T-cell (primary cell): ENCODE measurements around the gene IFNA5. TPM values are rescaled to one million over a fixed set of nuclear protein-coding genes. Genes with fewer than 3 reads are reported as not detected.

Experiments
- ATAC-seq, 4 experiments: fragments of 200-7000 bp in 3 of 4; fragments of 150-1000 bp in 1 of 4; cut with Tn5 transposase; replicated peaks in 1 of 4; 1 replicate in 3 of 4; 2 replicates in 1 of 4; pipeline ENCODE4 v1.10.0; 2021; ENCODE audit warnings: moderate library complexity in 3 of 4, mild to moderate bottlenecking in 2 of 4, moderate number of reproducible peaks in 1 of 4
- CTCF ChIA-PET, 2 donors: fragments of 300-600 bp; sonication (Branson Sonifier 250); formaldehyde crosslinking; loops; one replicate each; lab custom pipeline; 2022; ENCODE audit warnings: antibody characterized with exemption in 2 of 2; lab: Charles Lee
- POLR2A ChIA-PET, 2 donors: fragments of 300-600 bp; sonication (Branson Sonifier 250); formaldehyde crosslinking; loops; one replicate each; lab custom pipeline; 2022; ENCODE audit warnings: antibody characterized with exemption in 2 of 2; lab: Charles Lee
- DNase-seq, 35 experiments: peaks; one replicate each; pipeline versions ENCODE4 v3.0.0 to v3.0.0-alpha.2; 2013 to 2023
- H3K27ac ChIP-seq: one replicate; pipeline ENCODE4 v1.5.1; 2013; ENCODE audit warnings: low read length
- H3K27me3 ChIP-seq, 2 experiments: replicated peaks in 1 of 2; 1 replicate in 1 of 2; 2 replicates in 1 of 2; pipeline versions ENCODE4 v1.6.1 to v1.7.0; 2013; ENCODE audit warnings: low read length in 1 of 2, mixed read lengths in 1 of 2; ENCODE audit not compliant: control insufficient read depth in 2 of 2, insufficient read depth in 2 of 2; ENCODE audit errors: extremely low read depth in 1 of 2
- H3K36me3 ChIP-seq, 2 donors: 1 replicate in 1 of 2; 2 replicates in 1 of 2; pipeline versions ENCODE4 v1.6.1 to v1.7.0; 2013; ENCODE audit warnings: low read length in 1 of 2; ENCODE audit not compliant: control insufficient read depth in 2 of 2, insufficient read depth in 1 of 2; ENCODE audit errors: extremely low read depth in 1 of 2
- H3K4me1 ChIP-seq, 2 experiments: 1 replicate in 1 of 2; 2 replicates in 1 of 2; pipeline versions ENCODE4 v1.6.1 to v1.7.0; 2013; ENCODE audit warnings: low read length in 2 of 2, mixed read lengths in 1 of 2; ENCODE audit not compliant: insufficient read depth in 2 of 2, control insufficient read depth in 1 of 2; ENCODE audit errors: extremely low read depth in 1 of 2
- H3K4me3 ChIP-seq, 2 donors: 1 replicate in 1 of 2; 2 replicates in 1 of 2; pipeline versions ENCODE4 v1.5.1 to v1.7.0; 2013; ENCODE audit warnings: mild to moderate bottlenecking in 2 of 2, low read length in 1 of 2, moderate library complexity in 1 of 2; ENCODE audit not compliant: control insufficient read depth in 1 of 2; ENCODE audit errors: extremely low read depth in 1 of 2
- H3K9me3 ChIP-seq: 2 replicates; pipeline ENCODE4 v1.7.0; 2013
- H3K27ac Mint-ChIP-seq, 2 donors: one replicate each; pipeline ENCODE4 v1.8.0; 2020 to 2021; ENCODE audit warnings: mild to moderate bottlenecking in 2 of 2, mixed read lengths in 2 of 2
- H3K27me3 Mint-ChIP-seq, 2 donors: one replicate each; pipeline ENCODE4 v1.8.0; 2021 to 2022; ENCODE audit warnings: mixed read lengths in 2 of 2
- H3K36me3 Mint-ChIP-seq: one replicate; pipeline ENCODE4 v1.8.0; 2021; ENCODE audit warnings: mixed read lengths
- H3K4me1 Mint-ChIP-seq, 3 donors: one replicate each; pipeline ENCODE4 v1.8.0; 2020 to 2022; ENCODE audit warnings: mixed read lengths in 3 of 3, mild to moderate bottlenecking in 1 of 3
- H3K4me3 Mint-ChIP-seq, 3 donors: one replicate each; pipeline ENCODE4 v1.8.0; 2020 to 2022; ENCODE audit warnings: mild to moderate bottlenecking in 3 of 3, mixed read lengths in 3 of 3, moderate library complexity in 3 of 3
- H3K9me3 Mint-ChIP-seq, 3 donors: one replicate each; pipeline ENCODE4 v1.8.0; 2020 to 2022; ENCODE audit warnings: mixed read lengths in 3 of 3
- WGBS: methylation state at CpG from one replicate; pipeline ENCODE4 v1.1.5; 2013; ENCODE audit warnings: missing lambda C conversion rate; ENCODE audit not compliant: insufficient coverage; 5-methylcytosine and 5-hydroxymethylcytosine counted together
- total RNA-seq, 35 experiments: library from RNA in 6 of 35; stranded (reverse) in 6 of 35; fragments of 120-200 nt in 1 of 35; gene quantifications; one replicate each; pipeline versions ENCODE4 v1.2.1 to v1.2.4 and lab custom pipeline; 2013 to 2026

The IFNA5 gene
- total RNA-seq, 5 donors from 2014 or later (not counting 1 experiment from before 2014, with no cell fraction given), result 0.29 TPM; not detected in 4

DNA sequence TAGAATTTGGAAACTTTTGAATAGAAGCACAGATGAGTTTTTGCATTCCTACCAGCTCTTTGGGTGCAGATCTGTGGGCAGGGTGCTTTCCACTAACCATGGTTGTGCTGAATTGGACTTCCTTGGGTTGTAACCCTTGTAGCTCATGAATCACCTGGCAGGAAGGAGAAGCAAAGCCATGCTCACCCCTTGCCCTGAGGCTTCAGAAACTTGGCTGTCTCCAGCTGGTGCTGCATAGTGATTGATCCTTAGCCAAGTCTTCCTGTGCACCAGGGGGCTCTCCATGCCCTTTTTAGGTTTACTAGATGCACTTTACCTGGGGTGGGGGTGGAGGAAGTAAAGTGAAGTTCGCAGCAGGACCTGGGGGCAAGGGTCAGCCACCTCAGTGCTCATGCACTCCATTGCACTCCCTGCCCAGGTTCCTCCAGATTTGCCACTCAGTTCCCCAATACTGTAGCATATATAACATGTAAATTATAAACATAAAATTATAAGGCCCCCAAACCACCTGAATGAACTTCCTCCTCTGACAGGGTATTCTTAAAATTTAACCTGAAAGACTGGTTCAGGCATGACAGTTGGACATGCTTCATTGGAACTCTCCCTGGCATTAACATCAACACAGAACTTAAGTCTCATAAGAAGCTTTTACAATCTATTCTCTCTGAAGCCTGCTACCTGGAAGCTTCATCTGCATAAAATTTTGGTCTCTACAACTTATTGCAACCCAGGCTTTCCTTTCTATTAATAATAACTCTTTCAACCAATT, 39.5 kb downstream of the IFNA5 start:
- DNase-seq (no peak), ATAC-seq (no peak)
- H3K4me3 ChIP-seq, result no peak overlapping the region
- no peaks in the 10 kb centered on the region for H3K9me3 Mint-ChIP-seq
- H3K4me1 Mint-ChIP-seq, result peaks cover 0 to 6% (median 2%) of the 10 kb centered on the region in 3 donors
- no peak overlapping the region for H3K27ac ChIP-seq
- H3K36me3 ChIP-seq, result no peaks in the 10 kb centered on the region
- H3K27me3 Mint-ChIP-seq, result peaks cover 2 to 10% of the 10 kb centered on the region in 2 donors
- ChIA-PET CTCF (no interaction called here), POLR2A (no interaction called here)
- no peaks in the 10 kb centered on the region for H3K4me1 ChIP-seq
- H3K27me3 ChIP-seq, result peaks cover 0 to 5% of the 10 kb centered on the region in 2 experiments
- H3K27ac Mint-ChIP-seq, result no peak overlapping the region
- H3K36me3 Mint-ChIP-seq, result no peaks in the 10 kb centered on the region
- H3K9me3 ChIP-seq, result no peaks in the 10 kb centered on the region
- H3K4me3 Mint-ChIP-seq, result no peak overlapping the region
- no CpG with 5 or more reads among the region's 1 CpG for WGBS

DNA sequence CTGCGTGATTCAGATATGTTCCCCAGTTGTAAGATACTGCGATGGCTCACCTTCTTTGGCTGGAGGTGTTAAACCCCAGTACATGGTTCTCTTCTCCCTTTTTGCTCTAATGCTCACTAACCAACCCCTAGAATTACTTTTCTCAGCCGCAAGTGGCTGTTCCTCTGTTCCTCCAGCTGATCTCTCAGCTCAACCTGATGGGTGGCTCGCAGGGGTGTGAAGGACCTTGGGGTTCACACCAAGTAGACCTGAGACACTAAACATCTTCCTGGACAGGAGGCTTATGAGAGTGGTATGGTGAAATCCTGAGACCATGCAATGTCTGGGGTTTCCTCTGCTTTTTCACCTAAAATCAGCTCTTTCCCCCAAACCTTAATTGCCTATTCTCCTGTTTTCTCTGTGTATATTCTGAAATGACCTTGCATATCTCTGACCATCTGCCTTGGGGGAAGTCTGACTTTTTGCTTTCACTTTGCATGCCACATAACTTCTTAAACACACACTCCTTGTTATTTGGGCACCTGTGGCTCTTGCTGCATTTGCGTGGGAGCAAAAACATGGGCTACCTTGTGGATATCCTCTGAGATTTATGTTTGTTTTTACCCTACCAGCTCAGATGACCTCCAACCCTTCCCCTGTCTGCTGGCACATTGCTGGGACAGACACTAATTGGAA, 49.4 kb downstream of the IFNA5 start:
- Mint-ChIP-seq H3K27ac (no peak overlapping the region), H3K4me3 (no peak overlapping the region), H3K9me3 (no peaks in the 10 kb centered on the region), H3K36me3 (no peaks in the 10 kb centered on the region), H3K4me1 (peaks cover 5 to 13% (median 8%) of the 10 kb centered on the region in 3 donors), H3K27me3 (peaks cover 5 to 11% of the 10 kb centered on the region in 2 donors)
- H3K9me3 ChIP-seq, result no peaks in the 10 kb centered on the region
- ChIA-PET POLR2A (no interaction called here), CTCF (no interaction called here)
- H3K4me3 ChIP-seq, result no peak overlapping the region
- no peaks in the 10 kb centered on the region for H3K36me3 ChIP-seq
- DNase-seq (no peak), ATAC-seq (no peak)
- H3K27me3 ChIP-seq, result peaks cover 0 to 3% of the 10 kb centered on the region in 2 experiments
- WGBS, result 77% methylated on average over 3 of the region's 5 CpGs
- H3K27ac ChIP-seq, result no peak overlapping the region
- H3K4me1 ChIP-seq, result peaks cover 3 to 5% of the 10 kb centered on the region in 2 experiments

Other genes starting within 250 kb of the IFNA5 start
- gene IFNB1, start 227.4 kb downstream of the IFNA5 start, total RNA-seq, result not detected
- not detected for gene IFNW1, start 163.5 kb downstream of the IFNA5 start, total RNA-seq
- gene IFNA21, start 138.7 kb downstream of the IFNA5 start, total RNA-seq, result not detected
- gene IFNA4, start 117.7 kb downstream of the IFNA5 start, total RNA-seq, result not detected
- not detected for gene IFNA7, start 103.1 kb downstream of the IFNA5 start, total RNA-seq
- gene IFNA10, start 98.2 kb downstream of the IFNA5 start, total RNA-seq, result not detected
- gene IFNA16, start 88.0 kb downstream of the IFNA5 start, total RNA-seq, result not detected
- not detected for gene IFNA17, start 77.1 kb downstream of the IFNA5 start, total RNA-seq
- not detected for gene IFNA14, start 65.3 kb downstream of the IFNA5 start, total RNA-seq
- 10 to 100 TPM; 14.1 to 27.7 (median 26.0) TPM for gene KLHL9, start 30.1 kb upstream of the IFNA5 start, total RNA-seq
- not detected for gene IFNA6, start 45.6 kb upstream of the IFNA5 start, total RNA-seq
- gene IFNA13, start 62.7 kb upstream of the IFNA5 start, total RNA-seq, result not detected
- gene IFNA2, start 80.1 kb upstream of the IFNA5 start, total RNA-seq, result not detected
- not detected for gene IFNA8, start 103.8 kb upstream of the IFNA5 start, total RNA-seq
- gene IFNA1, start 135.1 kb upstream of the IFNA5 start, total RNA-seq, result not detected
- under 1 TPM in 2 of 5 donors, not detected in 3; 0.16 to 0.25 TPM for gene IFNE, start 177.0 kb upstream of the IFNA5 start, total RNA-seq